Mucosa of gallbladder (tissue), 1 donor: ENCODE results near the gene TPCN2. TPM values are rescaled to one million over a fixed set of nuclear protein-coding genes. Genes with fewer than 3 reads are reported as not detected.

Experiments used
- DNase-seq: peaks from one replicate; pipeline ENCODE4 v3.0.0-alpha.2; 2020; ENCODE audit warnings: low spot score
- total RNA-seq: library from RNA; stranded (reverse); gene quantifications from one replicate; pipeline ENCODE4 v1.2.1, GENCODE V29; 2021
- donor health status: DM: no; HTN: no; CAD: no.

Gene TPCN2
- total RNA-seq, 1 donor from 2014 or later: 29.1 TPM

DNA sequence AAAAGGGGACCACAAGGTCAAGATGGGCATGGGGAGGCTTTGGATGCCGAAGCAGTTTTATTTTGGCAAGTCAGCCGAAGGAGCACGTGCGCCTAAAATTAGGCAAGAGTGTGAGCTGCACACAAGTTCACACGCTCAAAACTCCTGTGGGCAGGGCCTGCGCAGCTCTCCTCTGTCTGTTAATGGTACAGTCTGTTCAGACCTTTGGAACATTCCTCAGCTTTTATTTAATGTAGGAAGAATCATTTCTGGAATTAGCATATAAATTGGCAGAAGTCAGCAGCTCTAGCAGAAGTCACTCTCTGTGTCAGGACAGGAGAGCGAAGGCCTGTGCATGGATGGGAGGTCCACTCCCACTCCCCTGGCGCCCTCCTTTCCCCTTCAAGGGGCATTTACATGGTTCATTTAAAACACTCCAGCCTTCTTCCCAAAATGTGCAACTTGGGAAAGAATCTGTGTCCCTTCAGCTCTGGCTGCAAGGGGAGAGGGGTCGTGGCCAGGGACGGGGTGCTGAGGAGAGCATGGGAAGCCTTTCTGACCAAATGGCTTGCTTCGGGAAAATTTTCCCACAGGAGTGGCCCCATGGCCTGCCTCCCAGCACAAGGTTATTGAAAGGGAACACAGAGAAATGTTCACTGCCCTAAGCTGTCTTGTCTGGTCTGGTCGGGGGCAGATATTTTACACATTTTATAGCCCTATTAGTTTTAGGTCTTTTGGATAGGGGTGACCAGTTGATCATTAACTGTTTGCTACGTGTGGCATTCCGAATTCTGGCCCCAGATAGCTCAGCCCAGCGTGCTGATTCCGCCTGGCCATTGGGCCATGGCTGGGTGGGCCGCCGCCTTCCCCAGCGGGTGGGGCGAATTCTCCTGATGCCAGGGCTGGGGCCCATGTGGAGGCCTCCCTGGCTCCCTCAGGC, 63.2 kb downstream of the TPCN2 start:
- no peak for DNase-seq

- no peak for DNase-seq
Observed at GRCh38 chr11:69113226-69113625, 64.5 kb downstream of the TPCN2 start.

- no peak for DNase-seq
Observed at GRCh38 chr11:69113646-69114340, 65.1 kb downstream of the TPCN2 start.

DNA sequence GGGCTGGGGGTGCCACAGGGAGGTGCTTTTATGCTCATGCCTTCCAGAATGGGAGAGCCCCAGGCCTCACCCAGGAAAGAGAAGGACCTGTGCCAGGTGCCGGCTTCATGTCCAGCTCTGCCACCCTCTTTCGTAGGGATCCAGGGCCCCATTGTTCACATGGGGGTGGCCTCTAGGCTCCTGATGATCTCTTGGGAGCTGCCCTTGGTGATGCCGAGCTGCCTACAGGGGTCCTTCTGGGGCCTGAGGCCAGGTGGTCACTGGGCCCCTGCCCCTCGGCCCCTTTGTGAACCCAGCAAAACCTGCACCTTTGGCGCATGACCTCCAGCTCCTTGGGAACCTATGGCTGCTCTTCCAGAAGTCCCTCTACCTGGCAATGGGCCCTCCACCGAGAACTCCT, 65.6 kb downstream of the TPCN2 start:
- DNase-seq: no peak

DNA sequence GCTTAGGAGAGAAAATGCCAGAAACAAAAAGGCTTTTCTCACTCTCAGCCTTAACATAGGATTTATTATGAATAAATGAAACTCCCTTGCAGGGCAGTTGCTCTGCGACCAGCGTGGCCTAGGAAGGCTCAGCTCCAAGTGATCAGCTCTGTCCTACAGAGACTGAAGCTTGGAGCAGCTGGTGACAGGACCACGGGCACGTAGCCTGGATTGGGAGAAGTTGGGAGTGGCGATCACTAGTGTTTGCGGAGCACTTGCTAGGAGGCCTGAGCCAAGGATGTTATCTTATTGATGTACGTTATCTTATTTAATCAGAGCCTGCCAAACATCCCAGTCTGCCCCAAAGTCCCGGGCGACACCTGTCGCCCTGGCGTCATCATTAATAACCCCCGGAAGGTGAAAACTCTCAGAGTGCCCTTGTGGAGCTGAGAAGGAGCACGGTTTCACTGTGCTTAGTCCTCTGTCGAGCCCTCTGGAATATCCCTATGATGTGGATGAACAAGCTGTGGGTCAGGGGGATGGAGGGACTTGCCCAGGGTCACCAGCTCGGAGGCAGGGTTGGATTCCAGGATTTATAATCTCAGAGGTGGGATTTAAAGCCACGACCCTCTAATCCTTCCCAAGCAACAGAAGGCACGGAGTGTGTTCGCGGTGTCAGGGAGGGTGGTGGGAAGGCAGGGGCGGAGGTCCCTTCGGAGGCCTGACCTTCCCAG, 66.2 kb downstream of the TPCN2 start:
- DNase-seq: peak; percentile 87

GRCh38 chr11:69115586-69116560, 67.1 kb downstream of the TPCN2 start:
- peak; percentile 84 for DNase-seq

DNA sequence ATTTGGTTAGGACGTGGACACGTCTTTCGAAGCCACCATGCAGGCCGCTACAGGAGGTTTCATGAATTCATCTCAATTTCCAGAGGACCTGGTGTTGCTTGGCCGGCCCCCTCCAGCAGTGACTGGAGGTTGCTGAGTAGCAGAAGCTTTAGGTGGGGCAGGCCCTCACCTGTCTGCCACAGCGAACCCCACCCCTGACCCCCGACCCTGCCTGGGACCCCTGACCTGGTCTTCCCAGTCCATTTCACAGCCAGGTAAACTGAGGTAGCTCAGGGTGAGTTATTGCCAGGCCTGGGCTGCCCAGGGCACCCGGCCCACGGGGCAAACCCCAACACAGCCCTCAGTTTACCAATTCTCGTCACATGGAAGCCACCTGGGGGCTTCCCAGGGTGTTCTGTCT, 67.9 kb downstream of the TPCN2 start:
- DNase-seq: no peak

- no peak for DNase-seq
Observed at GRCh38 chr11:69119190-69119589, 70.5 kb downstream of the TPCN2 start.

GRCh38 chr11:69120096-69120875, 71.6 kb downstream of the TPCN2 start:
- no peak for DNase-seq

DNA sequence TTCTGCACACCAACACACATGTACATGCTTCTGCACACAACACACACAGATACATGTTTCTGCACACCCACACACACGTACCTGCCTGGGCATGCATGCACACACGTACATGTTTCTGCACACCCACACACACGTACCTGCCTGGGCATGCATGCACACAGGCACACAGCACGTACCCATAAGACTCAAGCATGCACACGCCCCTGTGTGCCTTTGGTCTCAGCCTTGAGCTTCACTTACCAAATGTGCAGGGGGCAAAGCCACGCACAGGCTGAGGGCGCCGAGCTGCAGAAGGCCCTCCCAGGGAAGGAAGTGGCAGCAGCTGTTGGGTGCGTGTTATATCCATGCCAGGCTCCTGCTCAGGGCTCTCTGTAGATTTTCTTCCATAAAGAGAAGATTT, 72.3 kb downstream of the TPCN2 start:
- DNase-seq: no peak

- DNase-seq: no peak
Observed at GRCh38 chr11:69121621-69122325, 73.0 kb downstream of the TPCN2 start.

GRCh38 chr11:69122326-69122629, 73.5 kb downstream of the TPCN2 start:
- no peak for DNase-seq

GRCh38 chr11:69122630-69123431, 74.1 kb downstream of the TPCN2 start:
- peak; percentile 94 for DNase-seq

- DNase-seq: no peak
Observed at GRCh38 chr11:69123593-69124545, 75.1 kb downstream of the TPCN2 start.

DNA sequence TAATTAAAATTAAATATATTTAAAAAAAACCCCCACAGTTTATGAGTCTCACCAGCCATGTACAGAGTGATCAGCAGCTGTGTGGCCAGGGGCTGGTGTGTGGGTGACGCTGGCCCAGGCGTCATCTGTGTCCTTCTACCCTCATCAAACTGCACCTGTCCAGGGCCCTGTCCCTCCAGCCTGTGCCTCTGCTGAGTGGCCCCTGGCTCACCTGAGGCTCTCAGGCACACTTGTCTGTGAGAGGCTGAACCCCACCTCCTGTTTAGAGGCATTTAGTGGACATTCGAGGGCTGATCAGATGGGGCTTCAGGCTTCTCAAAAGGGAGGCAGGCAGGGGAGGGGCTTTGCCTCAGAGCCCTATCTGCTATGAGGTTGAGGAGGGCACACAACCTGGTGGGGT, 77.1 kb downstream of the TPCN2 start:
- no peak for DNase-seq

- no peak for DNase-seq
Observed at GRCh38 chr11:69126286-69126685, 77.6 kb downstream of the TPCN2 start.

DNA sequence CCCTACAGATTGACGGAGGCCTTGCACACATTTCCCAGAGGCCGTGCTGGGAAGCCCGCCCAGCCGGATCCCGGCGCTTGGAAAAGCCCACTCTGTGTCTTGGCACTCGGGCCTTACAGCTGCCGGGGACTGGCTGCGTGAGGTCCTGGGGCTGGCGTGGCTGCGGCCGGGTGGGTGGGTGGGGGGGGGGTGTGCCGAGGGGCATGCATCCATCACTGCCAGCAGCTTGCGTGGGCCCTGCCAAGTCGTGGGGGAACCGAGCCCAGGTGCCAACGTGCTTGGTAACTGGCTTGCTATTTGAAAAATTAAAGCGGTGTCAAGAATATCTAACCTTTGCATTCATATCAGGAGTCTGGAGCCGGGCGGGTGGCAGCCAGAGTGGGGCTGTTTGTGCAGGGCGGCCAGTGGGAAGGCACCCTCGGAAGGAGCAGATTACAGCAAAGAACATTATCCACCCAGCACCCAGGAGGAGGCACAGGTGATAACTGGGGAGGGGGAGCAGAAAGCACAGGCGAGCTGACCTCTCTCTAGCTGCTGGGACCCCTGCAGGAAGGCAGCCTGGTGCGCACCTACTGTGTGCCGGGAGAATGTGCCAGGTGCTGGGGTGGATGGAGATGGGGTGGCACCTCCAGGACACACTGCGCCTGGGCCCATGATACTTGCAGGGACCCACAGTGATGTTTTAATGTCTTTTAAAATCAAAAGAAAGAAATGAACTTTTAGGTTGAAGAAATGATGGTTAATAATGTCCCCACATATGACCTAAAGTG, 78.5 kb downstream of the TPCN2 start:
- DNase-seq: no peak
